GDM1 (cell line): ENCODE measurements around the gene ZHX3.
"Not testable (repeated sequence)": the region's sequence is repeated elsewhere in the genome, so short reads cannot be mapped to it uniquely, and the experiment has no call there.

Source experiments
- DNase-seq: peaks from one replicate; lab custom pipeline; 2025; lab: John Stamatoyannopoulos, UW

ZHX3 gene

GRCh38 chr20:41330941-41331340 lies 13.4 kb upstream of the ZHX3 start:
- DNase-seq, result no peak

GRCh38 chr20:41330343-41330720 lies 12.8 kb upstream of the ZHX3 start:
- DNase-seq, result no peak

- peak; percentile 79 for DNase-seq
Observed at GRCh38 chr20:41329435-41330342, 12.2 kb upstream of the ZHX3 start.

- no peak for DNase-seq
Observed at GRCh38 chr20:41327178-41327577, 9.6 kb upstream of the ZHX3 start.

GRCh38 chr20:41320976-41321375 lies 3.4 kb upstream of the ZHX3 start:
- peak; percentile 49 for DNase-seq

- DNase-seq, result no peak
Observed at GRCh38 chr20:41320441-41320840, 2.9 kb upstream of the ZHX3 start.

GRCh38 chr20:41318271-41318649 lies 729 bp upstream of the ZHX3 start:
- DNase-seq, result no peak

GRCh38 chr20:41316602-41317545 lies 657 bp downstream of the ZHX3 start:
- DNase-seq, result peak; percentile 38

GRCh38 chr20:41316051-41316450 lies 1.5 kb downstream of the ZHX3 start:
- DNase-seq, result no peak

- DNase-seq, result no peak
Observed at GRCh38 chr20:41314386-41314785, 3.1 kb downstream of the ZHX3 start.

- not testable (repeated sequence) for DNase-seq
Observed at GRCh38 chr20:41312009-41312408, 5.5 kb downstream of the ZHX3 start.

- DNase-seq, result no peak
Observed at GRCh38 chr20:41309817-41310216, 7.7 kb downstream of the ZHX3 start.

GRCh38 chr20:41308726-41309413 lies 8.7 kb downstream of the ZHX3 start:
- no peak for DNase-seq

- DNase-seq, result no peak
Observed at GRCh38 chr20:41308290-41308711, 9.2 kb downstream of the ZHX3 start.

- DNase-seq, result no peak
Observed at GRCh38 chr20:41307021-41307420, 10.5 kb downstream of the ZHX3 start.

GRCh38 chr20:41306061-41306727 lies 11.3 kb downstream of the ZHX3 start:
- DNase-seq, result no peak

GRCh38 chr20:41304424-41305079 lies 13.0 kb downstream of the ZHX3 start:
- no peak for DNase-seq

GRCh38 chr20:41304002-41304401 lies 13.5 kb downstream of the ZHX3 start:
- DNase-seq, result no peak

GRCh38 chr20:41300886-41301285 lies 16.6 kb downstream of the ZHX3 start:
- no peak for DNase-seq

- no peak for DNase-seq
Observed at GRCh38 chr20:41300383-41300782, 17.1 kb downstream of the ZHX3 start.

- no peak for DNase-seq
Observed at GRCh38 chr20:41299899-41300298, 17.6 kb downstream of the ZHX3 start.
